HepG2 (cell line): ENCODE data around the gene THOP1. TPM values are rescaled to one million over a fixed set of nuclear protein-coding genes. Genes with fewer than 3 reads are reported as not detected.

Experiments
- ELF4 ChIP-seq: sonication (generic); formaldehyde crosslinking; IDR thresholded peaks from 2 replicates; pipeline ENCODE4 v1.5.0; 2020; ENCODE audit warnings: missing genetic modification reagents, mild to moderate bottlenecking, moderate library complexity, borderline replicate concordance
- NR2F6 ChIP-seq, 2 experiments: IDR thresholded peaks; 2 replicates each; pipeline ENCODE4 v1.6.1; 2016; ENCODE audit warnings: antibody characterized with exemption in 1 of 2, mild to moderate bottlenecking in 1 of 2
- PAX8 ChIP-seq: sonication (generic); formaldehyde crosslinking; IDR thresholded peaks from 2 replicates; pipeline ENCODE4 v1.8.0; 2022; ENCODE audit warnings: mild to moderate bottlenecking, missing genetic modification reagents, borderline replicate concordance
- RAD51 ChIP-seq: fragments of 450-650 bp; IDR thresholded peaks from 2 replicates; pipeline ENCODE4 v1.6.1; 2016; ENCODE audit warnings: borderline replicate concordance
- RCOR2 ChIP-seq: IDR thresholded peaks from 2 replicates; pipeline ENCODE4 v1.6.1; 2016; ENCODE audit warnings: missing biosample characterization, missing genetic modification reagents
- ZNF230 ChIP-seq: sonication (generic); formaldehyde crosslinking; IDR thresholded peaks from 2 replicates; pipeline ENCODE4 v1.4.0; 2020; ENCODE audit warnings: mild to moderate bottlenecking, missing genetic modification reagents
- ZNF234 ChIP-seq: sonication (generic); formaldehyde crosslinking; conservative IDR thresholded peaks from 2 replicates; pipeline ENCODE4 v1.5.1; 2020; ENCODE audit warnings: mild to moderate bottlenecking, missing genetic modification reagents
- ZNF496 ChIP-seq: sonication (generic); formaldehyde crosslinking; IDR thresholded peaks from 2 replicates; pipeline ENCODE4 v1.8.1; 2023; ENCODE audit warnings: mild to moderate bottlenecking, moderate library complexity, missing genetic modification reagents; ENCODE audit not compliant: insufficient replicate concordance
- ZNF614 ChIP-seq: IDR thresholded peaks from 2 replicates; pipeline ENCODE4 v1.6.1; 2018; ENCODE audit warnings: missing biosample characterization, missing genetic modification reagents, inconsistent platforms, borderline replicate concordance
- polyA plus RNA-seq, 8 experiments: library from polyadenylated mRNA; depleted of rRNA in 3 of 8; stranded (reverse) in 7 of 8; unstranded in 1 of 8; fragments of >200 nt; fragmentation: Illumina TruSeq in 4 of 8; extraction: Trizol in 4 of 8; gene quantifications; 2 replicates each; pipeline versions ENCODE4 v1.2.1 to v1.2.3, GENCODE V29; 2011 to 2016; ENCODE audit warnings: low read depth in 4 of 8, missing spikeins in 1 of 8, mixed read lengths in 1 of 8; ENCODE audit not compliant: insufficient read depth in 1 of 8
- total RNA-seq, 5 experiments: library from RNA; depleted of rRNA; stranded (reverse); fragments of >200 nt; fragmentation: Illumina TruSeq; extraction: Trizol; gene quantifications; 2 replicates each; pipeline ENCODE4 v1.2.3, GENCODE V29; 2016; ENCODE audit warnings: low read depth in 1 of 5
- TF ChIP-seq, protein P1 (sequence below): IDR thresholded peaks from 2 replicates; pipeline ENCODE4 v1.6.1; 2016; ENCODE audit warnings: low read depth, control low read depth
- TF ChIP-seq, protein P2 (sequence below): IDR thresholded peaks from 2 replicates; pipeline ENCODE4 v1.6.1; 2016; ENCODE audit warnings: mild to moderate bottlenecking, missing biosample characterization, missing genetic modification reagents
- TF ChIP-seq, protein P3 (sequence below): sonication (generic); formaldehyde crosslinking; IDR thresholded peaks from 2 replicates; pipeline ENCODE4 v1.5.0; 2020; ENCODE audit warnings: missing genetic modification reagents
- TF ChIP-seq, protein P4 (sequence below): sonication (generic); formaldehyde crosslinking; IDR thresholded peaks from 2 replicates; pipeline ENCODE4 v1.4.0; 2020; ENCODE audit warnings: missing genetic modification reagents

The THOP1 gene
- total and polyA plus RNA-seq, 2 of the 13 experiments (the other 11 are each of a cell fraction or from before 2014, with no cell fraction given): 74.4 to 116 TPM

DNA sequence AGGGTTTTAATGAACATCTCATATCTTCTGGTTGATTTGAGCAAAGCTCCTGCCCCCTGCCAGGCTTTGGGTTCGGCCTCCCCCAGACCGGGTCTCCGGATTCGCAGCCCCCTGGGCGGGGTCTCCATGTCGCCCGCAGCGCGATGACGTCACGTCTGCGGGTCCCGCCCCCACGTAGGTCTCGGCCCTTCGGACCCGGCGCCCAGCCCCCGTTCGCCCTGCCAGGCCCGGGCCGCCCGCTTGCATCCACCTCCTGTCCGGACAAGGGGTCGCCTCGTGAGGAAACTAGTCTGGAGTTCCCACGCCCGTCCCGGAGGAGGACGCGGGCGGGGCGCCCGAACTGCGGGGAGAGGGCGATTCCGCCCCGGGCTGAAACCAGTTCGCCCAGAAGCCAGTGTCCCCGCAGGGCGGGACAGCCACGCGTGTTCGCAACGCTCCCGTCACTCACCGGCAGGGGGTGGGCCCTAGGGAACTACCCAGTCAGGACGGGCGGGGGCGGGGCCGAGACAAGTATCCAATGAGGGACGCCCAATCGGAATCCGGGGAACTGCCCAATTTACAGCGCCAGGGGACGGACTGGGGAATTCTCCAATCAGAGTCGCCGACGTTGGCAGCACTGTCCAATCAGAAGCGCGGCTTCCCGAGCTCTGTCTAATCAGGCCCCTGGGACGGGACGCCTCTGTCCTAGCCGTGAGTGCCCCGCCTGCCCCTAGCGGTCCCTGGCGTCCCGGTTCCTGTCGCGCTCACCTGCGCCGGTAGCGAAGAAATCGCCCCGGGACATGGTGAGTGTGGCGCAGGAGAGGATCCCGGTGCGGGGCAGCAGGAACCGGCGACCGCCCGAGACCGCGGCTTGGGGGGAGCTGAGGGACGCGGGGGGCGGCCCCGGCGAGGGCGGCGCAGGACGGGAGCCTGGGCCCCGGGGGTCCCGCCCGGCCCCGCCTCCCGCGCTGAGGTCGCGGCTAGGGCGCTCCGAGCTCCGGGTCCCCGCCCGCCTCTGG, 55.8 kb downstream of the THOP1 start, which contains the start of gene ZNF555 (continued):
- TF ChIP-seq, protein P1, sequence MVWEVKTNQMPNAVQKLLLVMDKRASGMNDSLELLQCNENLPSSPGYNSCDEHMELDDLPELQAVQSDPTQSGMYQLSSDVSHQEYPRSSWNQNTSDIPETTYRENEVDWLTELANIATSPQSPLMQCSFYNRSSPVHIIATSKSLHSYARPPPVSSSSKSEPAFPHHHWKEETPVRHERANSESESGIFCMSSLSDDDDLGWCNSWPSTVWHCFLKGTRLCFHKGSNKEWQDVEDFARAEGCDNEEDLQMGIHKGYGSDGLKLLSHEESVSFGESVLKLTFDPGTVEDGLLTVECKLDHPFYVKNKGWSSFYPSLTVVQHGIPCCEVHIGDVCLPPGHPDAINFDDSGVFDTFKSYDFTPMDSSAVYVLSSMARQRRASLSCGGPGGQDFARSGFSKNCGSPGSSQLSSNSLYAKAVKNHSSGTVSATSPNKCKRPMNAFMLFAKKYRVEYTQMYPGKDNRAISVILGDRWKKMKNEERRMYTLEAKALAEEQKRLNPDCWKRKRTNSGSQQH (CRISPR knock-in tag): peak; percentile 57; the same call in 1 of the 2 replicates
- TF ChIP-seq RAD51 (no peak), ZNF234 (no peak), ELF4 (CRISPR knock-in tag) (no peak), NR2F6 (IDR thresholded peaks at IDR 0.05) (no peak), NR2F6 (CRISPR knock-in tag; IDR thresholded peaks at IDR 0.05) (no peak), ZNF496 (no peak), RCOR2 (CRISPR knock-in tag) (0 out of 2 replicates have a peak, but pooled peaks have one; percentile 25), PAX8 (peak; percentile 84; the same call in 1 of the 2 replicates), ZNF614 (CRISPR knock-in tag) (peak; percentile 79; the same call in 1 of the 2 replicates), ZNF230 (CRISPR knock-in tag) (peak; percentile 71; the same call in 1 of the 2 replicates)
- TF ChIP-seq, protein P2, sequence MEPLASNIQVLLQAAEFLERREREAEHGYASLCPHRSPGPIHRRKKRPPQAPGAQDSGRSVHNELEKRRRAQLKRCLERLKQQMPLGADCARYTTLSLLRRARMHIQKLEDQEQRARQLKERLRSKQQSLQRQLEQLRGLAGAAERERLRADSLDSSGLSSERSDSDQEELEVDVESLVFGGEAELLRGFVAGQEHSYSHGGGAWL (CRISPR knock-in tag): peak; percentile 47; the same call in 1 of the 2 replicates
- TF ChIP-seq, protein P3, sequence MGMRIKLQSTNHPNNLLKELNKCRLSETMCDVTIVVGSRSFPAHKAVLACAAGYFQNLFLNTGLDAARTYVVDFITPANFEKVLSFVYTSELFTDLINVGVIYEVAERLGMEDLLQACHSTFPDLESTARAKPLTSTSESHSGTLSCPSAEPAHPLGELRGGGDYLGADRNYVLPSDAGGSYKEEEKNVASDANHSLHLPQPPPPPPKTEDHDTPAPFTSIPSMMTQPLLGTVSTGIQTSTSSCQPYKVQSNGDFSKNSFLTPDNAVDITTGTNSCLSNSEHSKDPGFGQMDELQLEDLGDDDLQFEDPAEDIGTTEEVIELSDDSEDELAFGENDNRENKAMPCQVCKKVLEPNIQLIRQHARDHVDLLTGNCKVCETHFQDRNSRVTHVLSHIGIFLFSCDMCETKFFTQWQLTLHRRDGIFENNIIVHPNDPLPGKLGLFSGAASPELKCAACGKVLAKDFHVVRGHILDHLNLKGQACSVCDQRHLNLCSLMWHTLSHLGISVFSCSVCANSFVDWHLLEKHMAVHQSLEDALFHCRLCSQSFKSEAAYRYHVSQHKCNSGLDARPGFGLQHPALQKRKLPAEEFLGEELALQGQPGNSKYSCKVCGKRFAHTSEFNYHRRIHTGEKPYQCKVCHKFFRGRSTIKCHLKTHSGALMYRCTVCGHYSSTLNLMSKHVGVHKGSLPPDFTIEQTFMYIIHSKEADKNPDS (CRISPR knock-in tag): no peak
- TF ChIP-seq, protein P4, sequence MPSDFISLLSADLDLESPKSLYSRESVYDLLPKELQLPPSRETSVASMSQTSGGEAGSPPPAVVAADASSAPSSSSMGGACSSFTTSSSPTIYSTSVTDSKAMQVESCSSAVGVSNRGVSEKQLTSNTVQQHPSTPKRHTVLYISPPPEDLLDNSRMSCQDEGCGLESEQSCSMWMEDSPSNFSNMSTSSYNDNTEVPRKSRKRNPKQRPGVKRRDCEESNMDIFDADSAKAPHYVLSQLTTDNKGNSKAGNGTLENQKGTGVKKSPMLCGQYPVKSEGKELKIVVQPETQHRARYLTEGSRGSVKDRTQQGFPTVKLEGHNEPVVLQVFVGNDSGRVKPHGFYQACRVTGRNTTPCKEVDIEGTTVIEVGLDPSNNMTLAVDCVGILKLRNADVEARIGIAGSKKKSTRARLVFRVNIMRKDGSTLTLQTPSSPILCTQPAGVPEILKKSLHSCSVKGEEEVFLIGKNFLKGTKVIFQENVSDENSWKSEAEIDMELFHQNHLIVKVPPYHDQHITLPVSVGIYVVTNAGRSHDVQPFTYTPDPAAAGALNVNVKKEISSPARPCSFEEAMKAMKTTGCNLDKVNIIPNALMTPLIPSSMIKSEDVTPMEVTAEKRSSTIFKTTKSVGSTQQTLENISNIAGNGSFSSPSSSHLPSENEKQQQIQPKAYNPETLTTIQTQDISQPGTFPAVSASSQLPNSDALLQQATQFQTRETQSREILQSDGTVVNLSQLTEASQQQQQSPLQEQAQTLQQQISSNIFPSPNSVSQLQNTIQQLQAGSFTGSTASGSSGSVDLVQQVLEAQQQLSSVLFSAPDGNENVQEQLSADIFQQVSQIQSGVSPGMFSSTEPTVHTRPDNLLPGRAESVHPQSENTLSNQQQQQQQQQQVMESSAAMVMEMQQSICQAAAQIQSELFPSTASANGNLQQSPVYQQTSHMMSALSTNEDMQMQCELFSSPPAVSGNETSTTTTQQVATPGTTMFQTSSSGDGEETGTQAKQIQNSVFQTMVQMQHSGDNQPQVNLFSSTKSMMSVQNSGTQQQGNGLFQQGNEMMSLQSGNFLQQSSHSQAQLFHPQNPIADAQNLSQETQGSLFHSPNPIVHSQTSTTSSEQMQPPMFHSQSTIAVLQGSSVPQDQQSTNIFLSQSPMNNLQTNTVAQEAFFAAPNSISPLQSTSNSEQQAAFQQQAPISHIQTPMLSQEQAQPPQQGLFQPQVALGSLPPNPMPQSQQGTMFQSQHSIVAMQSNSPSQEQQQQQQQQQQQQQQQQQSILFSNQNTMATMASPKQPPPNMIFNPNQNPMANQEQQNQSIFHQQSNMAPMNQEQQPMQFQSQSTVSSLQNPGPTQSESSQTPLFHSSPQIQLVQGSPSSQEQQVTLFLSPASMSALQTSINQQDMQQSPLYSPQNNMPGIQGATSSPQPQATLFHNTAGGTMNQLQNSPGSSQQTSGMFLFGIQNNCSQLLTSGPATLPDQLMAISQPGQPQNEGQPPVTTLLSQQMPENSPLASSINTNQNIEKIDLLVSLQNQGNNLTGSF (CRISPR knock-in tag): no peak; the same call in 1 of the 2 replicates
